Femur (tissue), 1 donor: ENCODE data around the gene NOS3.

ENCODE experiments used
- DNase-seq: peaks from one replicate; pipeline ENCODE4 v3.0.0-alpha.2; 2017

The NOS3 gene

DNA sequence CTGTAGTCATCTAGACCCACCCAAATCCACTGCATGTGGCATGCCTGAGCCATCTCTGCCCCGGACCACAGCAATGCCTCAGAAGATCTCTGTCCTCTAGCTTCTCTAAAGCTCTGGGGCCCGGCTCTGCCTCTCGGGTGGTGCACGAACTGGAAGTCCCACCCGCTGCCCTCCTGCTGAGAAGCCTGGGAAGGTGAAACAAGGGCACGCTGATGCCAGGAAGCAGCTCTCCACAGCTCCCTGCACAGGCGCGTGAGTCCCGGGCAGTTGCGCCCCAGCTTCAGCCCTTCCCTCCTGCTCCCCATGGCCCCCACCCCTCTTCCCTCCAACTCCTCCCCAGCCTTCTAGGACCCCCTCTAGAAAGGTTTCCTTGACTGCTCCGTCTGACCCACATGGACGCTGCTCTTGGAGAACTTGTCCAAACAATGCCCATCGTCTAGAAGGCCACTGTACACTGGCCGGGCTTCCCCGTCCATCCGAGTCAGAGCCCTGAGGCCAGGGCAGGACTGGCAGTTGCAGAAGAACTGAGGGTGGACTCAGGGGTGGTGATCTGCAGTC lies 25.5 kb upstream of the NOS3 start:
- no peak for DNase-seq

DNA sequence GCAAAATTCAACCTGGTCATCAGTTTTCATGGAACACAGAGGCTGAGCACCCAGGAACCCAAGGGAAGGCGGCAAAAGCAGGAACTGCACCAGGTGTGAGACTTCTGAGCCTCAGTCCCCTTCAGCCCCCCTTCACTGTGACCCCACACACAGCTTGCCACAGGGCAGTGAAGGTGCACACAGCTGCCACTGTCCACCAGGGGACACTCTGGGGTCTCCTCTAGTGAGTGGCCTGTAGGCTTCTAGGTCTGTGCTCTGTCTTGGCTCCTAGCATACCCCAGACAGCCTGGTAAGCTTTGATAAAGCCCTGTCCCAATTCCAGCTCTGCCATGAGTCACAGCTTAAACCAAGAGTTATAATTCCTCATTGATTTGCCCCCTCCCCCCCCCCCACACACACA lies 24.8 kb upstream of the NOS3 start:
- no peak for DNase-seq

DNA sequence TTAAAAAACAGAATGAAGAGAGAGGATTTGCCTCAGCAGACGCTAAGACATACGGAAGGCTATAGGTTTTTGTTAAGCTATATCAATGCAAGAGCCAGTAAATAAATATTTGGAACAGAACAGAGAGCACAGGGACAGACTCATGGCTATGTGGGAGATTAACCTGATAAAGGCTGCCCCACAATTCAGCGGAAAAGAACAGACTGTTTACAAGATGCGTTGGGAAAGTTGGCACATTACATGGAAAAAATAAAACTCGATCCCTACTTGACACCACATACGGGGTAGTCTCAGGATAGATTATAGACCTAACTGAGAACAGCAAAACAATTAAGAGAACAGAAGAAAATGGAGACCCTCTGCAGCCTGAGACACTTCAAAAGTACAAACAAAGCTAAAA lies 23.5 kb upstream of the NOS3 start:
- DNase-seq: no peak

DNA sequence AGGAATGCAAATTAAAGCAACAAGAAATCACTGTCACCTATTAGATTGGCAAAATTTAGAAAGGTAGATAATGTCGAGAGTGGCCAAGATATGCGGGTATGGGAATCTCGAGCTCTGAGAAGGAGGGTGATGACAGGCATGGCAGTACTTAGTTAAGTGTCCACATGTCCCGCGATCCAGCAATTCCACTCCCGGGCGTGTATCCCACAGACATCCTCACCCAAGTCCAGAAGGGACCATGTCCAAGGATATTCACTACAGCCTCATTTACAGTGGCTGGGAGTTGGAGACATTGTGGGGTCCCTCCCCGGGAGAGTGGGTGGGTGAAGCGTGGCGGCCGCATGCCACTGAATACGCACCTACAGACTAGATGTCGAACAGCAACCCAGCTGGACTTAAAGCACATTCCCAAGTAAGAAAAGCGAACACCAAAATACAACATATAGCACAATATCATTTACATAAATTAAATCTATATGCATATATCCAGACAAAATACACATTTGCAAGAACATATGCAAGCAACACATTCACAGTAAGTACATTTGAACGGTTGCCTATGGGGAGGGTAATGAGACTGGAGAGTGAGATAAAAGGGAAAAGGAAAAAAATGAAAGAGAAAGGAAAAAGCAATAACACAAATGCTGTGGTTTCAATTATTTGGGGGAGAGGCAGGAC lies 22.6 kb upstream of the NOS3 start:
- DNase-seq: no peak

DNA sequence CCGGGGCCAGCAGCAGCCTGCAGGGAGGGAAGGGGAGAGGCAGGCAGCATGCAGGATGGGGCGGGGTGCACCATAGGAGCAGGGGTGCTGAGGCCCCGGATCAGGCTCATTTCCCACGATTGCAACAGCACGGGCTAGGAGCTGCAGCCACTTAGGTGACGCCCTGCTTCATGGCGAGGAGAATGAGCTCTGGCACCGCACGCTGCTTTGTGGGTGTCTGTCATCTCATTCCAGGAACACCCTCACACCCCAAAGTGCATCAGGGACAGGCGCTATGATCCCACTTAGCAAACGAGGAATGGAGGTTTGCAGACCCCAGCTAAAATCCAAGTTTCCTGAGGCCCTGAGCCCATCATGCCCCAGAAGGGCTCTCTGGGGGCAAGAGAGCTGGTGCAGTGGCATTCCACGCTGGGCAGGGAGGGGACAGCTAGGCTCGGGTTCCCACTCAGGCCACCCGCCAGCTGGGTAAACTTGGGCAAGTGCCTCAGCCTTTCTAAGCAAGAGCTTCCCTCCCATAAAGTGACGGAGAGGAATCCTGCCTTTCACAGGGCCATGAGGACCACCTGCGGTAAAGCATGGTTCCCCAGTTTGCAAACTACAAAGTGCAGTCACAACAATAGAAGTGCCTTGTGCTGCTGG lies 22.0 kb upstream of the NOS3 start:
- DNase-seq: no peak

DNA sequence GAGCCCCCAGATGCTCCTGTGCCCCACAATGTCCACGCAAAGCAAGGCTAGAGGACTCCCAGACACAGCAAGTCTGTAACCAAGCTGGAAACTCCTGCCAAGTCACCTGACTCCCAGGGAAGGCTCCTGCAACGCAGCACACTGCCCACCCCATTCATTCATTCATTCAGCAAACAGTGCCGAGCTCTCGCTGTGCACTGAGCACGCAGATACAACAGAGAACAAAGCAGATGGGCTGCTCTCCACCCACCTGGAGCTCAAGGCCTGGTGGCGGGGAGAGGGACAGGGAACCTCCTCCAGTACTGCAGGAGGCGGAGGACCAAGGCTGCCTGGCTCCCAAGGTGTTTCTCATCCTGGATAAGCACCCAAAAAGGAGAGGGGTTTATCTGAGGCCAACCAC lies 21.3 kb upstream of the NOS3 start:
- DNase-seq: no peak

DNA sequence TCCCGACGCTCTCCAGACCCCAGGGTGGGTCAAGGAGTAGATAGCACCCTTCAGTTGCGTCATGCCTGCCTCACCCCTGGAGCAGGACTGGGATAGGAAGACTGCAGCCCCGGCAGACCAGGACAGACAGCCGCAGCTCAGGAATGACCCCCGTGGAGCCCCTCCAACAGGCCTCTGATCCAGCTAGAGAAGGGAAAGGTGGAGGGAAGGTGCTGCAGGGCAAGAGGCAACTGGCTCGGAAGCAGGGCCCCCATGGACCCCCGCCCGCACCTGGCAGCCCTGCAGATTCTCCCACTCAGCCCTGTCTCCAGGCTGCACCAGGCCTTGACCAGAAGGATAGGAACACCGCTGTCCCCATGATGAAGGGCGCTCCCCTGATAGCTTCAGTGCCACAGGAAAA lies 20.4 kb upstream of the NOS3 start:
- no peak for DNase-seq

DNA sequence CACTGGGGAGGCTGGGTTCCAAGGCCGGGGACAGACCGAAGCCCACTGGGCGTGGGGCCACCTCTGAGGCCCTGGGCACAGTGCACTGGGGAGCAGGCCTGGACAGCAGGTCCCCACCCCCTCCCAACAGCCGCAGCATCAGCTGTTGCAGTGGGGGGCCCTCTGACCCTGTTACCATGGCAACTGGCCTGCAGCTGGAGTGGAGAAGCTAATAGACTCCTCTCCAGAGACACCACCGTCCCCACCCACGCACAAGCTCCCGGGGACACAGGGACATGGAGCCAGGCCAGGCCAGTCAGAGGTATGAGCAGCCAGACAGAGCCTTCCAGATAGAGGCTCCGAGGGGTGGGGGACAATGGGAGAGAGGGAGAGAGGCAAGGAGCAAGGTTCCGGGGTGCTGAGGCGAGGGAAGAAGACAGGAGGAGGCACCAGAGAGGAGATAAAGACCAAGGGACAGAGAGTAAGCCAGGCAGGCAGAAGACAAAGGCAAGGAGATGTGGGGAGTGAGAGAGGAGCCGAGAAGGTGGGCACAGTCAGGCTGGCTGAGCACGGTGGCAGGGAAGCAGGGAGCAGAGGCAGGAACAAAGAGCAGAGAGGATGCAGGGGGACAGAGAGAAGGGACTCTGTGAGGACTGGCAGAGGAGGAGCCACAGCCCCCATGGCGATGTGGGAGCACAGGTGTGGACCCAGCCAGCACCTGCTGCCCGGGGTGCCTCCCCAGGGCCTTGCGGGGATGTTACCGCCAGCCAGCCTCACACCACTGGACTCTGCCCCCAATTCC lies 19.4 kb upstream of the NOS3 start:
- peak; percentile 74 for DNase-seq

DNA sequence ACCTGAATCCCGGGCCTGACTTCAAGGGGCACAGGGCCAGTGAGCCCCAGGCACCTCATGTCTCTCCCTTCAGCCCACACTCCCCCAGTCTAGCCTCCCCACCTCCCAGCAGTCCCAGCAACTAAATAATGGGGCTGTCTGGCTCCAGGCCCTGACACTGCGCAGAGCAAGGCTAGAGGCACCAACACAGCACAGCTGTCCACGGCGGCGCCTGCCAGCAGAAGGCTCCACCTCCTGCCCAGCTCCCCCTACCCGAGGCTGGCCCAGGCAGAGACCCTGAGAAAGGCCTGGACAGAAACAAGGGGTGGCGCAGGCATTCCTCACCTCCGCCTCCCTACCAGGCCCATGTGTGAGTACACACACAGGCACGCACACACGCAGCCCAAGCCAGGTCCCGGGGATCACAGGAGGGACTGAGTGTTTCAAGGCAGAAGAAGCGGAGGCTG lies 18.8 kb upstream of the NOS3 start:
- DNase-seq: peak; percentile 75

DNA sequence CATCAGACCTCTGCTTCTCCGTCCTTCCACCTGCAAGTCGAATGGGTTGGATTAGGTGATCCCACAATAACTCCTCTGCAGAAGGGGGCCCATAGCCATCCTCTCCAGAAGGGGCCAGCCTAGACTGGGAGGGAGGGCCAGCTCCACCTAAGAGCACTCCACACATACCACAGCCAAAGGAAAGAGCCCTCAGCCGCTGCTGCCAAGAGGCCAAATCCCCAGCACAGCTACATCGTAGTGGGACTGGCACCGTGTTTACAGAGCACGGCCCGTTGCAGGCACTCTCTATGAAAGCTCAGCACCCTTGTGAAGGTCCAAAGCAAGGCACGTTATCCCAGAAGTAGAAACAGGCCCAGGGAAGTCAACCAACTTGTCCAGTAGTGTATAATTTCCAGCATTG lies 18.1 kb upstream of the NOS3 start:
- DNase-seq: no peak

DNA sequence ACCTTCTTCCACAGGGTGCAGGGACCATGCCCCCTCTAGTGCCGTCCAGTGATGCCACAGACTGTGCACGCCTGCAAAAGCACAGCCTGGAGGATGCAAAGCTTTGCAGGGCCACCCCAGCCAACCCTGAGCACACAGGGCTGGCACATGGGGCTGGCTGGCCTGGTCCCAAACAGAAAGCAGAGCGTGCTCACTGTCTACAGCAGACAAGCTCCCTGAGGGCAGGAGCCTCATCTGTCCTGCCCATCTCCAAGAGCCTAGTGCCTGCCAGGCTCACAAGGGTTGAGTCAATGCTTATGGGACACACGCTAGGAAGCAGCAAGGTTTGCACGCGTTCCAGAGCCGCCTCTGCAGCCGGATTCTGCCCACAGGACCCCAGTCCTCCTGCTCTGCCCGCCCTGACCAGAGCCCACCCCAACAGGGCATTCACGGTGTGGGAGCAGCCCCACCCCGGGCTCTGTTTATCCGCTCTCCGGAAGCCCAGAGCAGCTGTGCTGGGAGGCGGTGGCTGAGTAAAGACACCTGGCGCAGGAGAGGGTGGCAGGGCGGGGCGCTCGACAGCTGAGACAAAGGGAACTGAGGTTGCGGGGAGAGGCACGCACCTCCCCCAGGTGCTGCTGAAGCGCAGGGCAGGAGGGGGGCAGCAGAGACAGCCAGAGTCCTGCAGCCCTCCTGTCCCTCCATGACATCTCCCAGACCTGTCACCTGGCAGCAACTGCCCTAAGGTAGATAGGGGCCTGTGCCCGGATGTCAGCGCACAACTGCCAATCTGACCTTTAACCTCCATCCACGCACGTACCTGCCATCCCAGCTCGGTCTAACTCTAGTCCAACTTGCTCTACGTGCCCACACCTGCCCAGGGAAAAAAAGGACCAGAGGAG lies 17.0 kb upstream of the NOS3 start:
- no peak for DNase-seq

DNA sequence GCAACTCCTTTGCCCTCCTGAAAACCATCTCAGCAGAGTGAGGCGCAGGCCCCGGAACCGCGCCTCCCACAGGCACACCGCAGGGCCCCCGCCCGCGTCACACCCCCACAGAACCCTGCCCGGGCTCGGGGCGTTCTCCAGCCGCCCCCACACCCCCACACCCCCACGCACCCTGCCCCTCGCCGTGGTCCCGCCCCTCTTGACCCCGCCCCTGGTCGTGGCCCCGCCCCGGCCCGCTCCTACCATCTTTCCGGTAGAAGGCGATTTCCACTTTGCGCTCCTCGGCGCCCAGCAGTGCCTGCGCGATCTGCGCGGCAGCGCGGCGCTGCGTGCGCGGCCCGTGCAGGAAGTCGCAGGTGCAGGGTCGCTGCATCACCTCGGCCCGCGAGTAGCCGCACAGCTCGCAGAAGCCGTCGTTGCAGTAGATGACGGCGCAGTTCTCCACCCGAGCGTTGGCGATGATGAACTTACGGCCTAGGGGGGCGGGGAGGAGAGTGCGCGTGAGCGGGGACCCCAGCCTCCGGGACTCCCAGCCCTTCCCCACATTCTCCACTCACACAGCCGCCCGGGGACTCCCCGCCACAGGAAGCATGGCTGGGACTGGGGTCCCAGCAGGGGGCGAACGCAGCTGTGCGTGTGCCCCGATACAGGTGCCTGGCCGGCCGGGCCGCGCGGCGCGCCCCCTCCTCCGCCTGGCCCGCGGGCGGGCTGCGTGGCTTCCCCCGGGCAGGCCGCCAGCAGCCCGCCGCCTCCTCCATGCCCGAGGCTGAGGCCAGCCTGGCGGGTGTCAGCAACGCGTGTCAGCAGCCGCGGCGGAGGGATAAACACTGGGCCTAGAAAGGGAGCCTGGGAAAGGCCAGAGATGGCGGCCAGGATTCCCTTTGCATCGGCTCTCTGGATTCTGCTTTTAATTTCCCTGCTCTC lies 16.1 kb upstream of the NOS3 start:
- DNase-seq: no peak

DNA sequence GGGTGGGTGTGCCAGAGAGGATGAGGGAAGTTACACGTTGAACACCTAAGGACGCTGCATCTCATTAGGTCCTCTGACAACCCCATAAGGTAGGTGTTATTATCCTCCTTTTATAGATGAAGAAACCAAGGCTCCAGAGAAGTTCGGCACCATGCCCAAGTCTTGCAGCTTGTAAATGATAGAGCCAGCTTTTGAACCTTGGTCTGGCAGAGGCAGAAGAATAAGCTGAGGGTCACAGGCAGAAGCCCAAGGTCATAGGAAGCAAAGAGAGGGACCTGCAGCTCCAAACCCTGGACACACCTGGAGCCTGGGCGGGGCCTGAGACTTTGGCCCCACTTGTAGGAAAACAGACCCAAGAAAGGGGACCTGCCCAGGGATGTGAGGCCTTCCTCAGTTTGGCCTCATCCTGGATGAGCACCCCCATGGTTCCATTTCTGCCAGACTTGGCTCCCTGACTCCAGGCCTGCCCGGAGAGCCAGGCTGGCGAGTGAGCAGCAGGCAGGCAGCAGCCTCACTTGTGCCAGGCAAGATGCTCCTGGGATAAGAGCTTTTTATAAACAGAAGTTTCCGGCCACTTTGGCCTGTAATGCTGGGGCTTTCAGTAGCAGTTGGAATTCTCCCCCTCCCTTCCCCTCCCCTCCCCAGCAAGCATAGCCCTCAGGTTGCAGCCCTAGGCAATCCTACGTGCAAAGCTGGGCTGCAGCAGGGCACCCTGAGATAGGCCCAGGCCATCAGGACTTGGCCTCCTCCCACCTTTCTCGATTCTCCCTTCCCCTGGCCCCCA lies 15.1 kb upstream of the NOS3 start:
- DNase-seq: no peak

DNA sequence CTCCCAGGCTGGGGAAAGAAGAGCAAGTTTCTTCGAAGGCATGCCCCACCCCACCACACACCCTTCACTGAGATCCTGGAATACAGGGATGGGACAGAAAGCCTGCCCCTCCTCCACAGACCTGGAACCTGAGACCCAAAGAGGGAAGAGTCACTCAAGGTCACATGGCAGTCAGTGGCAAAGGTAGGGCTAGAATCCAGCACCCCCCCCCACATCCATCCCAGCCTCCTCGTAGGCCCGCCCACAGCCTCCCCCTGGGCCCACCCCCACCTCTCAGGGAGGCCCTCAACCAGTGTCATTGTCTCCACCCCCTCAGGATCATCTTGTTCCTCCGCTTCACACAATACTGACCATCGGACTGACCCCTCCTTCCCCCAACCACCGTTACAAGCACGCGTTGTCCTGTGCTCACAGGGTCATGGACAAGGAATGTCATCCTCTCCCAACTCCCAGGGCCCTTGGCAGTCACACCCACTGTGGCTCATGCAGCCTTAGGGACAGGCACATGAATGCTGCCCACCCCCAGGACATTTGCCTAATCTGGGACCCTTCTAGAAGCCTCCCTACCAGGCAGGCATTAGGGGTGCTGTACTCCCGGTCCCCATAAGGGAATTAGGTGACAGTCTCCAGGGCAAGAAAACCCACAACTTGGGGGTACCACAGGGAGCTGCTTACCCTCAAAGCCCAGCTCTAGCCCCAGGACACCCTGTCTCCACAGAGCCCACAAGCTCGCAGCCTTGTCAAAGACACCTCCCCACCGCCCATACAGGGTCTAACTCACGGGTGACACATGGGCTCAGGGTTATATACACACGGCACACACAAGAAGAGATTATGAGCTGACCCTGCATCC lies 14.1 kb upstream of the NOS3 start:
- DNase-seq: no peak

DNA sequence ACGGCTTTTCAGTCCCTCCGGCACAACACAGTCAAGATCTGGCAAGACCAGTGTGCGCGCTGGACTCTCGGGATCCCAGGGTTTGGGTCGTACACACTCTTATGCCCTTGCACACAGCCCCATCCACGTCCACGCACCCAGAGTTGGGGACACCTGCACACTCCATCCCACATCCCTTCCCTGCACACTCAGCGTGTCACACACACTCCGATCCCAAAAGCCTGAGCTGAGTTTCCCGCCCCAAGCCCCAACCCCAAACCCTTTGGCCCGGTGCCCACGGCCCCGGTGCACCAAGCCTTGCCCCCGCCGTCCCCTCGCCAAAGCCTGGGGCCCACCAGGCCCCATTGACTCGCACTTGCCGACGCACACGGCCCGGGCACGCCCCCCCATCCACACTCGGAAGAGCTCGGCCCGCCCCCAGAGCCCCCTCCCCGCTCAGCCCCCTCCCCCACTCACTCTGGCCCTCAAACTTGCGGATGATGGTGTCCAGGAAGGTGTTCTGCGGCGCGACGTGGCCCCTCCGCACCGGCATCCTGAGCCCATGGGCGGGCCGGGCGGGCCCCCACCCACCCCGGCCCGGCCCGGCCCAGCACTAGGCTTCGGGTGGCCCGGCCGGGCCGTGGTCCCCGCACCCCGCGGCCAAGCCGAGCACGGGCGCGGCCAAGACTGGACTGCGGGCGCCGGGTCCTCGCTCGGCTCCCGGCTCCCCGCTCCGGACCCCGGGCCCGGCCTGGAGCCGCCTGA lies 13.3 kb upstream of the NOS3 start:
- DNase-seq: no peak

DNA sequence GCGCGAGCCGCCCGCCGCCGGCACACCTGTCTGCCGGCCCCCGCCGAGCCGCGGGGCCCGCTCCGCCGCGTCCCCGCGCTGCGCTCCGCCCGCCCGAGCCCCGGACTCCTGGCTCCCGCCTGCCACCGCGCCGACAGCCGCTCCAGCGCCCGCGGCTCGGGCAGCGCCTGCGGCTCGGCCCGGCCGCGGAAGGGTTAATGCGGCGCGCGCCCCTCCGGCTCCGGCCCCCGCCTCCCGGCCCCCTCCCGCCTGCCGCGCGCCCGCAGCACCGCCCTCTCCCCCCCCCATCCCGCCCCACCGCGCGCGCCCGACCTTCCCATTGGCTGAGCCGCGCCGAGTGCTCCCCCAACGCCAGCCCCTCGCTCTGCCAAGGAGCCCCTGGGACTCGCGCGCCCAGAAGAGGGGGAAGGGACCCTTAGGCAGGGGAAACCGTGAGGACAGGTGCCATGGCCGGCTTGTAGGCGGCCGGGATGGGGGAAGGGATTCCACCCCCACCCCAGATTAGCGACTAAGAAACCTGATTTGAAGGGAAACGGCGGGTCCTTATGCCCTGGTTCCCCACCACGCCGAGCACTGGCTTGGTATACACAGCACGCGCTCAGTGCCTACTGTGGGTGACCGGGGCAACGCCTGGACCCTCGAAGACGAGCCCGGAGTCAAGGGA lies 12.6 kb upstream of the NOS3 start, which contains the start of gene KCNH2:
KCNH2 (minus strand) TSS at position 196 of the 664 bp plus-strand sequence. CDS start 408 bp downstream, outside the sequence.
- peak; percentile 79 for DNase-seq

DNA sequence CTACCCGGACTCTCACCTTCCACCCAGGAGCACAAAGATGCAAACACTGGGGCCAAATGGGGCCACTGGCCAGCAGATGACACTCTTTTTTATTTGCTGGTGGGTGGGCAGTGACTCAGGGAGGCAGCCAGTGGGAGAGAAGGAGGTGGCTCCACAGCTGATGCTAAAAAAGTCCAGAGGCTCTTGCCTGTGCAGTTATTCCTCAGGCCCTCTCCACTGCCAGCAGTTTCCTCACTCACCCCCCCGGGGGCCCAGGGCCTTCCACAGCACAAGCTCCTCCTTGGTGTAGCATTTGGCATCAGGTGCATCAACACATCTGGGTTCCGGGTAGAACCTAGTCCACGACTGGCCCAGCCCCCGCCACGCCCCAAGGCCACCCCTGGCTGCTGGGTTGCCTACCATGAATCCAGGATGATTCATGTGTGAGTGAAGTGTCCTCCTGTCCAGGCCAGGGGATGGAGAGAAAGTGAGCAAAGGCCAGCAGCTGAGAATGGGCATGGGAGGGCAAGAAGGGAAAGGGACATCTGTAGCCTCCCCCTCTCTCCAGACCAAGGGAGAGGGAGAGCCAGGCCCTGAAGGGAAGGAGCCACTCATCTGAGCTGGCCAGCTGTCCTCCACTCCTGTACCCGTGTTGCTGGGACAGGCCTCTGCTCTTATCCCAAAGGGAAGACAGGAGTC lies 11.0 kb upstream of the NOS3 start:
- DNase-seq: no peak

DNA sequence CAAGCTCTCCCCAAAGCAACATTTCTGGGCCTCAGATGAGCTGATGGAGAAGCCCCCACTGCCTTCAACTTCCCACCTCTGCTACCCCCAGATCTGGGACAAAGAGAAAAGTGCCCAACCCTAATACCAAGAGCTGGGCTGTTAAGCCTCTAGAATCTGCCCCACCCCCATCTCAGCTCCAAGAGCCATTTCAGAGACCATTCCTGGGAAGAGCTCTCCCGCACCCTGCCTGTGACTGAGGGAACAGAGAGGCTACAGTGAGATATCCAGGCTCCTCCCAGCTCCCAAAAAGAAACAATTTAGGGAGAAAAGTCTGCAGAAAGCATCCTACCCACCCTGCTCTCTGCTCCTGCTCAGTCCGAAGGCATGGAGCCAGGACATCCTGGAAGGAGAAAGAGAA lies 10.2 kb upstream of the NOS3 start:
- DNase-seq: no peak
